Measurements from ENCODE around the gene NPSR1.

- TF ChIP-seq, protein P1, sequence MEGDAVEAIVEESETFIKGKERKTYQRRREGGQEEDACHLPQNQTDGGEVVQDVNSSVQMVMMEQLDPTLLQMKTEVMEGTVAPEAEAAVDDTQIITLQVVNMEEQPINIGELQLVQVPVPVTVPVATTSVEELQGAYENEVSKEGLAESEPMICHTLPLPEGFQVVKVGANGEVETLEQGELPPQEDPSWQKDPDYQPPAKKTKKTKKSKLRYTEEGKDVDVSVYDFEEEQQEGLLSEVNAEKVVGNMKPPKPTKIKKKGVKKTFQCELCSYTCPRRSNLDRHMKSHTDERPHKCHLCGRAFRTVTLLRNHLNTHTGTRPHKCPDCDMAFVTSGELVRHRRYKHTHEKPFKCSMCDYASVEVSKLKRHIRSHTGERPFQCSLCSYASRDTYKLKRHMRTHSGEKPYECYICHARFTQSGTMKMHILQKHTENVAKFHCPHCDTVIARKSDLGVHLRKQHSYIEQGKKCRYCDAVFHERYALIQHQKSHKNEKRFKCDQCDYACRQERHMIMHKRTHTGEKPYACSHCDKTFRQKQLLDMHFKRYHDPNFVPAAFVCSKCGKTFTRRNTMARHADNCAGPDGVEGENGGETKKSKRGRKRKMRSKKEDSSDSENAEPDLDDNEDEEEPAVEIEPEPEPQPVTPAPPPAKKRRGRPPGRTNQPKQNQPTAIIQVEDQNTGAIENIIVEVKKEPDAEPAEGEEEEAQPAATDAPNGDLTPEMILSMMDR (IDR thresholded peaks at IDR 0.05 in 4 of 5, conservative IDR thresholded peaks at IDR 0.05 in 1 of 5): no peak
- no peak for TF ChIP-seq POLR2A (IDR thresholded peaks at IDR 0.05)
Measured at GRCh38 chr7:34840176-34840785, 182.3 kb downstream of the NPSR1 start.
